H9 (cell line): ENCODE measurements around the gene VWA5A. TPM values are rescaled to one million over a fixed set of nuclear protein-coding genes. Genes with fewer than 3 reads are reported as not detected.

Source experiments
- DNase-seq: peaks from one replicate; pipeline ENCODE4 v3.0.0-alpha.2; 2017
- H2AFZ ChIP-seq: one replicate; pipeline ENCODE4 v1.6.1; 2013; ENCODE audit warnings: mild to moderate bottlenecking, low read length, control low read depth, moderate library complexity
- H2AK5ac ChIP-seq: 2 replicates; pipeline ENCODE4 v1.6.1; 2013; ENCODE audit warnings: low read length, control low read depth, mixed read lengths; ENCODE audit not compliant: insufficient read length
- H2BK120ac ChIP-seq: one replicate; pipeline ENCODE4 v1.6.1; 2013; ENCODE audit warnings: low read depth, mild to moderate bottlenecking, low read length, control low read depth, inconsistent platforms; ENCODE audit not compliant: poor library complexity, severe bottlenecking
- H2BK12ac ChIP-seq: 2 replicates; pipeline ENCODE4 v1.6.1; 2013; ENCODE audit warnings: low read length, control low read depth, mixed read lengths, low read depth; ENCODE audit not compliant: insufficient read length
- H2BK15ac ChIP-seq: 2 replicates; pipeline ENCODE4 v1.6.1; 2013; ENCODE audit warnings: low read depth, low read length, control low read depth
- H2BK20ac ChIP-seq: one replicate; pipeline ENCODE4 v1.6.1; 2013; ENCODE audit warnings: low read depth, mild to moderate bottlenecking, low read length, control low read depth, inconsistent platforms; ENCODE audit not compliant: poor library complexity, severe bottlenecking
- H2BK5ac ChIP-seq: 2 replicates; pipeline ENCODE4 v1.6.1; 2013; ENCODE audit warnings: low read length, control low read depth, mixed read lengths; ENCODE audit not compliant: insufficient read length
- H3K14ac ChIP-seq: 2 replicates; pipeline ENCODE4 v1.6.1; 2013; ENCODE audit warnings: low read length, control low read depth; ENCODE audit not compliant: insufficient read depth
- H3K18ac ChIP-seq: 2 replicates; pipeline ENCODE4 v1.6.1; 2013; ENCODE audit warnings: low read depth, mild to moderate bottlenecking, mixed read lengths, low read length, control low read depth; ENCODE audit not compliant: insufficient read length
- H3K23ac ChIP-seq: 2 replicates; pipeline ENCODE4 v1.6.1; 2013; ENCODE audit warnings: low read length, control low read depth, mixed read lengths, low read depth; ENCODE audit not compliant: insufficient read length
- H3K23me2 ChIP-seq: 2 replicates; pipeline ENCODE4 v1.6.1; 2013; ENCODE audit warnings: low read depth, mild to moderate bottlenecking, mixed read lengths, low read length, control low read depth; ENCODE audit not compliant: insufficient read length, poor library complexity, severe bottlenecking
- H3K27ac ChIP-seq: 2 replicates; pipeline ENCODE4 v1.5.1; 2013; ENCODE audit warnings: low read length, control low read depth, mixed read lengths, low read depth; ENCODE audit not compliant: insufficient read length
- H3K27me3 ChIP-seq: 2 replicates; pipeline ENCODE4 v1.6.1; 2013; ENCODE audit warnings: low read length, control low read depth, inconsistent platforms; ENCODE audit not compliant: insufficient read depth
- H3K4ac ChIP-seq: 2 replicates; pipeline ENCODE4 v1.6.1; 2013; ENCODE audit warnings: low read depth, mild to moderate bottlenecking, control low read depth, inconsistent platforms, low read length, moderate library complexity
- H3K4me1 ChIP-seq: 2 replicates; pipeline ENCODE4 v1.6.1; 2013; ENCODE audit warnings: low read length, control low read depth, inconsistent platforms; ENCODE audit not compliant: insufficient read depth
- H3K4me2 ChIP-seq: 2 replicates; pipeline ENCODE4 v1.6.1; 2013; ENCODE audit warnings: low read length, control low read depth, mixed read lengths; ENCODE audit not compliant: insufficient read length, insufficient read depth
- H3K56ac ChIP-seq: 2 replicates; pipeline ENCODE4 v1.6.1; 2013; ENCODE audit warnings: low read depth, mild to moderate bottlenecking, mixed read lengths, low read length, control low read depth; ENCODE audit not compliant: insufficient read length
- H3K79me1 ChIP-seq: 2 replicates; pipeline ENCODE4 v1.6.1; 2013; ENCODE audit warnings: low read depth, mild to moderate bottlenecking, moderate library complexity, low read length, control low read depth, inconsistent platforms; ENCODE audit not compliant: insufficient read depth, poor library complexity, severe bottlenecking
- H3K79me2 ChIP-seq: 2 replicates; pipeline ENCODE4 v1.6.1; 2013; ENCODE audit warnings: low read length, control low read depth, inconsistent platforms; ENCODE audit not compliant: insufficient read depth
- H3K9ac ChIP-seq: 2 replicates; pipeline ENCODE4 v1.6.1; 2013; ENCODE audit warnings: low read length, control low read depth, mixed read lengths; ENCODE audit not compliant: insufficient read length; ENCODE audit errors: extremely low read depth
- H3K9me3 ChIP-seq: one replicate; pipeline ENCODE4 v1.6.1; 2013; ENCODE audit warnings: low read depth, low read length, inconsistent platforms; ENCODE audit not compliant: control insufficient read depth
- H3T11ph ChIP-seq: one replicate; pipeline ENCODE4 v1.6.1; 2013; ENCODE audit warnings: mild to moderate bottlenecking, low read length, control low read depth, inconsistent platforms
- H4K20me1 ChIP-seq: one replicate; pipeline ENCODE4 v1.6.1; 2013; ENCODE audit not compliant: control insufficient read depth, insufficient read length, insufficient read depth
- H4K5ac ChIP-seq: 2 replicates; pipeline ENCODE4 v1.6.1; 2013; ENCODE audit warnings: low read depth, mild to moderate bottlenecking, mixed read lengths, low read length, control low read depth; ENCODE audit not compliant: insufficient read length
- H4K8ac ChIP-seq: replicated peaks from 2 replicates; pipeline ENCODE4 v1.6.1; 2013; ENCODE audit warnings: low read length, control low read depth, mixed read lengths, low read depth; ENCODE audit not compliant: insufficient read length
- H4K91ac ChIP-seq: 2 replicates; pipeline ENCODE4 v1.6.1; 2013; ENCODE audit warnings: low read depth, mild to moderate bottlenecking, moderate library complexity, mixed read lengths, low read length, control low read depth; ENCODE audit not compliant: insufficient read length
- H3K27ac Mint-ChIP-seq, 3 experiments: 2 replicates in 2 of 3; 3 replicates in 1 of 3; pipeline ENCODE4 v1.8.0; 2020 to 2021; ENCODE audit warnings: mixed read lengths in 3 of 3, mild to moderate bottlenecking in 1 of 3, moderate library complexity in 1 of 3
- H3K27me3 Mint-ChIP-seq: 2 replicates; pipeline ENCODE4 v1.8.0; 2021; ENCODE audit warnings: low read depth, mild to moderate bottlenecking, moderate library complexity, mixed read lengths
- H3K36me3 Mint-ChIP-seq, 3 experiments: 2 replicates in 2 of 3; 3 replicates in 1 of 3; pipeline ENCODE4 v1.8.0; 2020 to 2021; ENCODE audit warnings: low read depth in 3 of 3, mixed read lengths in 3 of 3; ENCODE audit not compliant: insufficient read depth in 1 of 3
- H3K4me1 Mint-ChIP-seq, 2 experiments: 2 replicates each; pipeline ENCODE4 v1.8.0; 2020; ENCODE audit warnings: mixed read lengths in 2 of 2
- H3K4me3 Mint-ChIP-seq, 2 experiments: 2 replicates in 1 of 2; 3 replicates in 1 of 2; pipeline ENCODE4 v1.8.0; 2020 to 2021; ENCODE audit warnings: mild to moderate bottlenecking in 2 of 2, mixed read lengths in 2 of 2, moderate library complexity in 1 of 2
- H3K9me3 Mint-ChIP-seq, 2 experiments: 2 replicates in 1 of 2; 3 replicates in 1 of 2; pipeline ENCODE4 v1.8.0; 2020; ENCODE audit warnings: mild to moderate bottlenecking in 2 of 2, mixed read lengths in 2 of 2, moderate library complexity in 1 of 2
- WGBS: extraction: QIAGEN DNeasy Blood & Tissue Kit; methylation state at CpG from one replicate; pipeline ENCODE4 v1.1.7; 2013; ENCODE audit warnings: missing lambda C conversion rate, low lambda C conversion rate, mixed read lengths; ENCODE audit not compliant: insufficient read length; ENCODE audit errors: extremely low coverage; 5-methylcytosine and 5-hydroxymethylcytosine counted together
- total RNA-seq: library from RNA; stranded (reverse); gene quantifications from 2 replicates; pipeline ENCODE4 v1.2.1, GENCODE V29; 2021
- TF ChIP-seq, protein P1 (sequence below): fragments of 200-600 bp; sonication (generic); conservative IDR thresholded peaks from 3 replicates; pipeline ENCODE4 v1.8.0; 2021; ENCODE audit warnings: antibody characterized with exemption, mild to moderate bottlenecking

VWA5A gene
- total RNA-seq, 1 experiment from 2014 or later: 15.6 TPM

DNA sequence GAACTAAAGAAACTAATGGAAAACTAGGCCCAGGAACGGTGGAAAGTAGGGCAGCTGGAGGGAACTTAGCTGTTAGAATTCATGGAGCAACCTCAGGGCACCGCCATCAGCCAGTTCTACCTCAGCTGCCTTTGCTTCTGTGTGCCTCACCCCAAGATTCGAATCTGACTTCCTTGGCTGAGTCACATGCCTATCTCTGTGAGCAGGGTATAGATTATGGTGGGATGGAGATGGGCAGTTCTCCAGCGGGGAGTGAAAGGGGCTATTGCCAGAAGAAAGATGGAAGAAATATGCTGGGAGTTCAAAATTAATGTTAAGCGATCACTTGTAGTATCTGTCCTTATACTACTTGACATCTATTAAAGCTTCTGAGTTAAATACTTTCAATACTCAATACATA, 18.9 kb upstream of the VWA5A start:
- Histone ChIP-seq H3K4me1 (0 out of 2 replicates have a peak, but pooled peaks cover 3% of the 10 kb centered on the region), H3K23ac (no peak overlapping the region), H3K79me1 (no peaks in the 10 kb centered on the region), H2BK120ac (no peak overlapping the region), H2AK5ac (no peak overlapping the region), H3K23me2 (no peaks in the 10 kb centered on the region), H3K18ac (no peak overlapping the region), H4K91ac (no peak overlapping the region), H3K56ac (no peak overlapping the region), H3K79me2 (no peaks in the 10 kb centered on the region), H4K20me1 (no peaks in the 10 kb centered on the region), H3K27ac (no peak overlapping the region), H3K9ac (no peak overlapping the region), H3T11ph (no peak overlapping the region), H4K8ac (no peak overlapping the region), H3K4me2 (no peak overlapping the region), H2BK12ac (no peak overlapping the region), H2BK15ac (no peak overlapping the region), H2BK5ac (no peak overlapping the region), H3K14ac (no peak overlapping the region), H3K9me3 (no peaks in the 10 kb centered on the region), H2BK20ac (no peak overlapping the region), H2AFZ (no peak overlapping the region), H3K4ac (no peak overlapping the region), H3K27me3 (no peaks in the 10 kb centered on the region), H4K5ac (no peak overlapping the region)
- Mint-ChIP-seq H3K4me3 (no peak overlapping the region), H3K36me3 (no peaks in the 10 kb centered on the region), H3K4me1 (peaks cover 14 to 18% of the 10 kb centered on the region in 2 experiments), H3K9me3 (no peaks in the 10 kb centered on the region), H3K27me3 (no peaks in the 10 kb centered on the region), H3K27ac (no peak overlapping the region)
- no peak for DNase-seq
- WGBS: no CpG with 5 or more reads among the region's 5 CpGs
- TF ChIP-seq, protein P1, sequence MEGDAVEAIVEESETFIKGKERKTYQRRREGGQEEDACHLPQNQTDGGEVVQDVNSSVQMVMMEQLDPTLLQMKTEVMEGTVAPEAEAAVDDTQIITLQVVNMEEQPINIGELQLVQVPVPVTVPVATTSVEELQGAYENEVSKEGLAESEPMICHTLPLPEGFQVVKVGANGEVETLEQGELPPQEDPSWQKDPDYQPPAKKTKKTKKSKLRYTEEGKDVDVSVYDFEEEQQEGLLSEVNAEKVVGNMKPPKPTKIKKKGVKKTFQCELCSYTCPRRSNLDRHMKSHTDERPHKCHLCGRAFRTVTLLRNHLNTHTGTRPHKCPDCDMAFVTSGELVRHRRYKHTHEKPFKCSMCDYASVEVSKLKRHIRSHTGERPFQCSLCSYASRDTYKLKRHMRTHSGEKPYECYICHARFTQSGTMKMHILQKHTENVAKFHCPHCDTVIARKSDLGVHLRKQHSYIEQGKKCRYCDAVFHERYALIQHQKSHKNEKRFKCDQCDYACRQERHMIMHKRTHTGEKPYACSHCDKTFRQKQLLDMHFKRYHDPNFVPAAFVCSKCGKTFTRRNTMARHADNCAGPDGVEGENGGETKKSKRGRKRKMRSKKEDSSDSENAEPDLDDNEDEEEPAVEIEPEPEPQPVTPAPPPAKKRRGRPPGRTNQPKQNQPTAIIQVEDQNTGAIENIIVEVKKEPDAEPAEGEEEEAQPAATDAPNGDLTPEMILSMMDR: no peak
